ENCODE data around the gene NEK7.
A peak's percentile ranks its signal among the peaks of the same experiment; 100 is the strongest.

Gene NEK7

GRCh38 chr1:198156111-198156744 is 570 bp upstream of the NEK7 start:
- TF ChIP-seq ZNF274 (IDR thresholded peaks at IDR 0.05; ENCODE audit: low read depth, low read length), result no peak

GRCh38 chr1:198157241-198157846 is 546 bp downstream of the NEK7 start:
- peak overlapping the region; percentile 80 for H3K4me3 ChIP-seq (ENCODE audit: low read length)
- TF ChIP-seq ZNF274 (IDR thresholded peaks at IDR 0.05; ENCODE audit: low read depth, low read length), result no peak

More at GRCh38 chr1:198156111-198156744, 570 bp upstream of the NEK7 start:
- H3K4me3 ChIP-seq (ENCODE audit: low read length), result peak overlapping the region; percentile 80

- no peak for TF ChIP-seq ZNF274 (IDR thresholded peaks at IDR 0.05; ENCODE audit: low read depth, low read length)
- peak overlapping the region; percentile 80 for H3K4me3 ChIP-seq (ENCODE audit: low read length)
Observed at GRCh38 chr1:198157847-198158725, 1.3 kb downstream of the NEK7 start.

GRCh38 chr1:198158735-198159589 is 2.2 kb downstream of the NEK7 start:
- TF ChIP-seq ZNF274 (IDR thresholded peaks at IDR 0.05; ENCODE audit: low read depth, low read length), result no peak
- peak overlapping the region; percentile 80 for H3K4me3 ChIP-seq (ENCODE audit: low read length)

- H3K4me3 ChIP-seq (ENCODE audit: low read length), result no peak overlapping the region; the same call in 1 of the 2 replicates
- no peak for TF ChIP-seq ZNF274 (IDR thresholded peaks at IDR 0.05; ENCODE audit: low read depth, low read length)
Observed at GRCh38 chr1:198160222-198160621, 3.4 kb downstream of the NEK7 start.

- H3K4me3 ChIP-seq (ENCODE audit: low read length), result no peak overlapping the region
- no peak for TF ChIP-seq ZNF274 (IDR thresholded peaks at IDR 0.05; ENCODE audit: low read depth, low read length)
Observed at GRCh38 chr1:198160946-198161614, 4.3 kb downstream of the NEK7 start.

DNA sequence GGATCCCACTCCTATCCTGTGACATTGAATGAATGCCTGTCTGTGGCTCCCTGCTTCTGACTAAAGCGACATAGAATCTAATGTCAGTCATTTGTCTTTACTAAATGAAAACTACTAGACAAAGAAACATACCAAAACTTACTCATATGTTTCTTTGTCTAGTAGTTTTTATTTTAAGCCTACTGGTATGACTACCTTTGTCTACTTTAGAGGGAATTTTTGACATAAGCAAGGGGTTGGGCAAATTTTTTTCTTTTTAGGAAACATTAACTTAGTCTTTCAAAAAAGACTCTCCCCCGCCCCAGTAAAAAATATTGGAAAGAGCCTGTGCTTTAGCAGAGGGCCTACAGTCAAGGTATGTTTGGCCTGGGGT is 4.9 kb downstream of the NEK7 start:
- TF ChIP-seq ZNF274 (IDR thresholded peaks at IDR 0.05; ENCODE audit: low read depth, low read length), result no peak
- H3K4me3 ChIP-seq (ENCODE audit: low read length), result peak overlapping the region; percentile 61; the same call in 1 of the 2 replicates

- TF ChIP-seq ZNF274 (IDR thresholded peaks at IDR 0.05; ENCODE audit: low read depth, low read length), result no peak
- peak overlapping the region; percentile 61; the same call in 1 of the 2 replicates for H3K4me3 ChIP-seq (ENCODE audit: low read length)
Observed at GRCh38 chr1:198162091-198162767, 5.4 kb downstream of the NEK7 start.

DNA sequence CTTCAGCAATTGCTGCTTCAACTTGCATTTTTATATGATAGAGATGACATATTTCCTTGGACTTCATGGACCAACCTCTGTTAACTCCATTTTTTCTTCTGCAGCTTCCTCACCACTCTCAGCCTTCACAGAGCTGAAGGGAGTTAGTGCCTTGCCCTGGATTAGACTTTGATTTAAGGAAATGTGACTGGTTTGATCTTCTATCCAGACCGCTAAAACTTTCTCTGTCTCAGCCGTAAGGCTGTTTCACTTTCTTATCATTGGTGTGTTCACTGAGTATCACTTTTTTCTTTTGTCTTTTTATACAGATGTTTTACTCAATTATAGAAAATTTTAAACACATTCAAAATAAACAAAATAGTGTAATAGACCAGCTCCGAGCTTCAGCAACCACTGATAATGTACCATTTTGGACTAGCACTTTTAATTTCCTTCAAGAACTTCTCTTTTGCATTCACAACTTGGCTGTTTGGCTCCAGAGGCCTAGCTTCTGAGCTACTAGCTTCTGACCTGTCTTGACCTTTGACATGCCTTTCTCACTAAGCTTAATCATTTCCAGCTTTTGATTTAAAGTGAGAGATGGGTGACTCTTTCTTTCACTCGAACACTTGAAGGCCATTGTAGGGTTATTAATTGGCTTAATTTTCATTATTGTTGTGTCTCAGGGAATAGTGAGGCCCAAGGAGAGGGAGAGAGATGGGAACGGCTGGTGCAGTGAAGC is 9.3 kb downstream of the NEK7 start:
- TF ChIP-seq ZNF274 (IDR thresholded peaks at IDR 0.05; ENCODE audit: low read depth, low read length), result no peak
- peak overlapping the region; percentile 57; the same call in 1 of the 2 replicates for H3K4me3 ChIP-seq (ENCODE audit: low read length)

GRCh38 chr1:198166900-198167299 is 10.1 kb downstream of the NEK7 start:
- no peak for TF ChIP-seq ZNF274 (IDR thresholded peaks at IDR 0.05; ENCODE audit: low read depth, low read length)
- H3K4me3 ChIP-seq (ENCODE audit: low read length), result peak overlapping the region; percentile 48; the same call in 1 of the 2 replicates

DNA sequence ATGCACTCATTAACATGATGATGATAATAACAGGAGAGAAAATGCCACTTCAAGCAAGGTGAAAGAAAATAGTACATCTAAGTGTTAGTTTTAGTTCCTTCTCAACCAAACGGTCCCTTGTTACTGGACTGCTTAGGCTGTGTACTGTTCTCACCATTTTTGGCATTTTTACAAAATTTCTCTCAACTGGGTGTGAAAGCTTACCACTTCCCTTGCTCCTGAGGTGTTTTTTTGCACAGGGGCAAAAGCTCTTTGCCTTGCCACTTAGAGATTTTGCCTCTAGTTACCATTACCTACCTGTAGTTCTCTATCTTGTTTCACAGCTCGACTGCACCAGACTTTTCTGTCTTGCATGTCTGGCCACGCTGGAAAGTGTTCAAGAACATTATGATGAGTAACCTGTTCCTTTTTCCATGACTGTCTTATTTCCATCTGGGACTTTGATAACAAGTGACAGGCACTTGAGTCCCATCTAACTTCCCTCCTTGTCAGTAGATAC is 10.7 kb downstream of the NEK7 start:
- no peak for TF ChIP-seq ZNF274 (IDR thresholded peaks at IDR 0.05; ENCODE audit: low read depth, low read length)
- peak overlapping the region; percentile 31; the same call in 1 of the 2 replicates for H3K4me3 ChIP-seq (ENCODE audit: low read length)

DNA sequence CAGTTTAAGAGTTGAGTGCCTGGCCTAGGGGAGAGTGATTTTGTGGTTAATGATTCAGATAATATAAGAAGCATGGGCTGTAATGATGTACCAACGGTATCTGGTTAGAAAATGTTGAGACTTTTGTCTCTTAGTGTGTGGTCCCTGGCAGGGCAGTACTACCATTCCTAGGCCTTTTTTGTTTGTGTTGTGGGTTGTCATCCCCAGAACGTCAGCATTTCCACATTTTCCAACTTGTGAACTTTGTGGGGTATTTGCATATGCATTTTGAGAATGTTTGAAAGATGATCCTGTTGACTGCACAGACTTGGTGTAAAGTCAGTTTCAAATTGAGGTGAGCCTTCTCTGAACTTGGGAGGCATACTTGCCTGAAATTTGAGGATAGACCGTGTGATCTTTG is 11.4 kb downstream of the NEK7 start:
- 0 out of 2 replicates have a peak overlapping the region, but pooled peaks have one; percentile 28 for H3K4me3 ChIP-seq (ENCODE audit: low read length)
- no peak for TF ChIP-seq ZNF274 (IDR thresholded peaks at IDR 0.05; ENCODE audit: low read depth, low read length)
